GM19240 (cell line): ENCODE data around the gene CRIP1.

Experiments
- DNase-seq: peaks from one replicate; pipeline ENCODE4 v3.0.0; 2011; ENCODE audit warnings: low spot score; ENCODE audit not compliant: insufficient read length

CRIP1 gene

DNA sequence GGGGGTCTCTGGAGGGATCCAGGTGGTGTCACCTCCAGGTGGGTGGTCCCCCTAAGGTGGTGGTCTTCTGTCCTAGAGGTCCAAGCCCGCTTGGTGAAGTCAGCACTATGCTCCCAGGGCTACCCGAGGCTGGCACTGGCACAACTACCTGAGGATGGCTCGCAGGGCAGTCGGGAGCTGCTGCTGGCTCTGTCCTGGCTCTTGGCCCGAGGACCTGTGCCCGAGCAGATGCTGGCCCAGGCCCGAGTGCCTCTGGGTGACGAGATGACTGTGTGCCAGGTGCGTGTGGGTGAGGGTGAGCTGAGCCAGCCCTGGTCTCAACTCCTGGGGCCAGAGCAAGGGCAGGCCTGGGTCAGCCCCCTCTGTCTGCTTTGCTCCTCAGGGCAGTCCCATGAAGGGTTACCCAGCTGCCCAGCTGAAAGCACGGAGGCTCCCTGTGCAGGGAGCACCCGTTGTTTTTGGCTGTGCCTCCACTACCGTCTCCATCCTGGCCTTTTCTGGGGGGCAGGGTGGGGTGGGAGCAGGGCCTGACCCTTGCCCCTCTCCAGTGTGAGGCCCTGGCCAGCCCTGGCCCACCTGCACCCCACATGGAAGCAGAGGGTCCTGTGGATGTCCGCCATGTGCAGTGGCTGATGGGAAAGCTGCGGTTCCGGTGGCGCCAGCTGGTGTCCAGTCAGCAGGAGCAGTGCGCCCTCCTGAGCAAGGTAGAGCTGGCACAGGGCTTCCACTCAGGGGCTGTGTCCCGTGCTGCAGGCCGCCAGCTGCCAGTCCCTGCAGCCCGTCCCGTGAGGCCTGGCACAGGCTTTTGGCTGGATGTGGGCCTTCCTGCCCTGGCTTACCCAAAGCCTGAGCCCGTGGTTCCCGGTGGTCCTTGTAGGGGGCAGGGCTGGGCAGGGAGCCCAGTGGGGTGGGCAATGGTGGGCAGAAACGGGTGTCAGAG is 5.6 kb downstream of the CRIP1 start:
- DNase-seq: no peak

DNA sequence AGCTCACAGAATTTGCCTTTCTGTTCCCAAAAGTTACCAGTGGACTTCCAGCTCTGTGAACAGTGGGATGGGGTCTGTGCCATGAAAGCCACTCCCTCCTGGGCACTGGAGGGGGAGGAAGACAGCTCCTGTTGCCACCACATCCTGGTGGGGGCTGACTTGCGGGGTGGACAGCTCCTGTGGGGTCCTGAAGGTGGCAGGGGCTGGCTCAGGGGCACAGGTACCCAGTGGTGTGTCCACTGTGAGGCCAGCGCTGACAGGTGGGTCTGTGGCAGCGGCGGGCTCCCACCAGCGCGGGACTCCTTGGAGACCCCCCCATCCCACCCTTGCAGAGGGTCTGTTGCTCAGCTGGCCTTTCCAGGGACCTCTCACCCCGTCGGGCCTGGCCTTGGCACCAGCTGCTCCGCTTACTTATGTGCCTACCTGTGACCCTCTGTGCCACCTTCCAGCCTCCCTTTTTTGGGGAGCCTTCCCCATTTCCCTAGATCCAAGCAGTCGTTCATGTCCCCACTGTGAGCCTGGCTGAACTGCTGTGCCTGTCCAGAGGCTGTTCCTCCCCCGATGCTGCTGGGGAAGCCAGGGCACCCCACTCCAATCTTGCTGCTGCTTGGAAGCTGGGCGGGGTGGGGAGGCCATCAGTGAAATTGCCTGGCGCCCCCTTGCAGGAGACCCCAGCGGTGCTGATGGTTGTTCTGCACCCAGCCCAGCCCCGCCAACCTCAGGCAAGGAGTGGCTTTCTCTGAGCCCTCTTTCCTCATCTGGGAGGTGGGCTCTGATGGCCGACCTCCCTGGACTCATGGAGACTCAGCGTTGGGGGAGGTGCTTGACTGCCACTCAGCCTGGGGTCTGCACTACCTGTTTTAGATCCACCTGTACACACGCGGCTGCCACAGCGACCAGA is 6.5 kb downstream of the CRIP1 start:
- DNase-seq: no peak

DNA sequence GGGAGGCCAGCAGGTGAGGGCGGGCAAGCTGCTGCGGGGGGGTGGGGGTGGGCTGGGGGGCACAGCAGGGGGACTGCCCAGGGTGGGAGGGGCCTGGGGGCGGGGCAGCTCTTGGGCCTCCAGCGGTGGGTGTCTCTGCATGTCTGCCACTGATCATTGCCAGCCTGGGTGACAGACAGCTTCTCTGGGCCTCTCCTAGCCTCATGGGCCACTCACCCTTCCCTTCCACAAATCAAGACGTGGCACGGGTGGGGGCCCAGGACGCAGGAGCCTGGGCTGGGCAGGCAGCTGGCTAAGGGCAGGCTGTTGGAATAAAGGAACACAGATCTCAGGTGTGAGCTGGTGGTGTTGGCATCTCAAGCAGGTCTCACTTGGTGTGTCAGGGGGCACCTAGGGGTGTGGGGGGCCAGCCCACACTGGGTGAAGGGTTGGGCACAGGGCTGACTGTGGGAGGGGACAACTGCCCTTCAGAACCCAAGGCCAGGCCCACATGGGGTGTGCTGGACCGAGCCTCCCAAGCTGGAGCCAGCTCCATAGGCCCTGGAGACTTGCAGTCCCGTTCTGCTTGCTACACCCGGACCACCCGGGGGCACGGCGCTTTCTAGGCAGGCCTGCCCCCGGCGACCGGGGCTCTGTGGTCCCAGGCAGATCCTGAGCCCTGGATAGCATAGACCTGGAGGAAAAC is 7.4 kb downstream of the CRIP1 start:
- DNase-seq: no peak

DNA sequence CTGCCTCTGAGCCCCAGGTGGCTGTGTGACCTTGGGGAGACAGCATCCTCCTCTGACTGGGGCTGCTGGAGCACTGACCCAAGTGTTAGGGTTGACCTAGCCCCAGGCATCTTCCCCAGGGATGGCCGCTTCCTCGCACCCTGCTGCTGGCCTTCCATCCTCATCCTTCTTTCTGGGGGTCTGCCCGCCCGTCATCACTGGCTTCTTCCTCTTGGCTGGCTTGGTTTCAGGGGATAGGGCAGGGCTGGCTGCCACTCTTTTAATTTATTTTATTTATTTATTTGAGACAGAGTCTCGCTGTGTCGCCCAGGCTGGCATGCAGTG is 7.9 kb downstream of the CRIP1 start:
- no peak for DNase-seq

DNA sequence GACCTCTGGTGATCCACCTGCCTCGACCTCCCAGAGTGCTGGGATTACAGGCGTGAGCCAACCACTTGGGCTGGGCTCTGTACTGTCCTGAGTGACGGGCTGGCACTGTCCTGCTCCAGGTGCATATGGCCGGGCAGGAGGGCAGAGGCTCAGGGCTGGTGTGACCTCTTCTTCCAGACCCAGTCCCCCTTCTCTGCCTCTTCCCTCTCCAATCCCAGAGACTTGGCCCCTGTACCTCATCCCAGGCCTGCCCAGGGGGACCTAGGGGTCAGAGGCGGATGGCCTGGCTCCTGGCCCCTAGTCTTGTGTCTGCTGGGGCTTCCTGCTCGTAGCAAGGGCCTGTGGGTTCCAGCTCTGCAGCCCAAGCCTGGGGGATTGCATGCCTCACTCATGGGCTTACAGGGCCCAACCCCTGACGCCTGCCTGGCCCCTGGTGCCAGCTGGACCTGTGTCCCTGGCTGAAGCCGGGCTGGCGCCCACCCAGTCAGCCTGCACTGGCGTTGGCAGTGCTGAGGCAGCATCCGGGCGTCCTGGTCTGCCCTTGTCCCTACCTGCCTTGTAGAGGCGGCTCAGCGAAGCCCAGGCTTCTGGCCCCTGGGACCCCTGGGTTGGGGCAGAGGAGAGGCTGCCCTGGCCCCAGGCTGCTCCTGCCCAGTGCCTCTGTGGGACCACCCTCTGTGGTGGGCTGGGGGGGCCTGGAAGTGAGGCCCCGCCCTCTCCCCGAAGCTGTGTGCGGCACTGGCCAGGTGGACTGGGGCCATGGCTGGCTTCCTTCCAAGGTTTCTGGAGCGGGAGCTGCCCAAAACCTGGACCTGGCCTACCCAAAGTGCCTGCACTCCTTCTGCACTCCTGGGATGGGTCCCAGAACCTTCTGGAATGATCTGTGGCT is 8.7 kb downstream of the CRIP1 start:
- DNase-seq: no peak

DNA sequence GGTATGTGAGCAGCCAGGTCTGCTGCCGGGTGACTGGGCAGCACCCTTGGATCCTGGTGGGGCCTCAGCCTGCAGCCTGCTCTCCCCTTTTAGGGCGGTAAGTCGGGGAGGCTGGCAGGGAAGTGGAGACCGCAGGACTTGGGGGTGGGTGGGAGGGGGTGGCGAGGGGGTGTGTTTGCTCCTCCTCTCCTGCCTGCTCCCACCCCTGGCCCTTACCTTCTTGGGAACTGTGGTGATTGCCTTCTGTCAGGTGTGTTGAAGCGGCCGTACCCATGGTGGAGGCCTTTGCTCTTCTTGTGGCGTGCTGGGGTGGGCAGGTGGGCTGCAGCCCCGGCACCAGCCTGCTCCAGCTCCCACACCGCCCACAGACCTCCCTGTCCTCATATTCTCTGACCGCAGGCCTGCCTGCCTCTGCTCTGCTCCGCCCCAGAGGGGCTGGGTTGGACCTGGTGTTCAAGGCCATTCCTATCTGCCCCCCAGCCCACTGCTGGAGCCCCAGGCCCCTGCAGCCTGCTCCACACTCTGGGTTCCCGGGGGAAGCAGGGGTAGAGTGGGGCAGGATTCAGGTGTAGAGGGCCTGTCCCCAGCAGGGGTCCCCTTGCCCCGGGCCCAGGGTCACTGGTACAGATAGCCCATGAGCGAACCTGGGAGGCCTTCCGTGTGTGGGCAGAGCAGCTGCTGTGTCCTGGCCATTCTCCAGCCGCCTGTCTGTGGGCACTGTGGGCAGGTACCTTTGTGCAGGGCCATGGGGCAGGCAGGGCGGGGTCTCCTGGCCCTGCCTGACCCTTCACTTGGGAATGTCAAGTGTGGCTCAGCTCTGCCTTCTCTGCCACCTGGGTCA is 9.5 kb downstream of the CRIP1 start:
- no peak for DNase-seq

DNA sequence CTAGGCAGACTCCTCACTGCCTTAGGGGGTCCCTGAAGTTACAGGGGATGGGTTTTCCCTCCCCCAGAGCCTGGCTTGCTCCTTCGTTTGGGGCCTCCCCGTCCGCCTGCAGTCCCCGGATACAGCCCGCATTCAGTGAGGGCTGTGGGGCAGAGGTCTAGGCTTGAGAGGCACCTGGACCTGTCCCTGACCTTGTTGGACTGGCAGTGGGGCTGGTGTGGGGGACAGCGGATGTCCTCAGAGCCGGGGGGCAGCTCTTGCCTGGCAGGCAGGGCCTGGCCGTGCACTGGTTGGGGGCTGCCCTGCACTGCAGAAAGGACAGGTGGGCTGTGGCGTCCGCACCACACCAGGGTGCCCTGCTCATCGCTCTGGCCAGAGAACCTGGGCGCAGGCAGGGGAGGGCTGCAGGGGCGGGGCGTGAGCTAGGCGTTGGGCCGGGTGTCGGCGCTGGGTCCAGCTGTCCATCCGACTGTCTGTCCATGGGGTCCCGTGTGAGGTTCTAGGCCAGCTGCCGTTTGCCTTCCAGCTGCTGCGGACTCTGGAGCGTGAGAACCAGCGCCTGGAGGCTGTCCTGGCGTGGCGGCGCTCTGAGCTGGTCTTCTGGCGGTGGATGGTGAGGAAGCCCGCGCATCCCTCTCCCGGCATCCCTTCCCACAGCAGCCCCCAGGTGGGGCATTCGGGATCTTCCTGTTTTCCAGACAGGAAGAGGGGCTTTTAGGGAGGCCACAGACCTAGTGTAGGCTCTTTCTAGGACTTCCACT is 10.3 kb downstream of the CRIP1 start:
- no peak for DNase-seq

DNA sequence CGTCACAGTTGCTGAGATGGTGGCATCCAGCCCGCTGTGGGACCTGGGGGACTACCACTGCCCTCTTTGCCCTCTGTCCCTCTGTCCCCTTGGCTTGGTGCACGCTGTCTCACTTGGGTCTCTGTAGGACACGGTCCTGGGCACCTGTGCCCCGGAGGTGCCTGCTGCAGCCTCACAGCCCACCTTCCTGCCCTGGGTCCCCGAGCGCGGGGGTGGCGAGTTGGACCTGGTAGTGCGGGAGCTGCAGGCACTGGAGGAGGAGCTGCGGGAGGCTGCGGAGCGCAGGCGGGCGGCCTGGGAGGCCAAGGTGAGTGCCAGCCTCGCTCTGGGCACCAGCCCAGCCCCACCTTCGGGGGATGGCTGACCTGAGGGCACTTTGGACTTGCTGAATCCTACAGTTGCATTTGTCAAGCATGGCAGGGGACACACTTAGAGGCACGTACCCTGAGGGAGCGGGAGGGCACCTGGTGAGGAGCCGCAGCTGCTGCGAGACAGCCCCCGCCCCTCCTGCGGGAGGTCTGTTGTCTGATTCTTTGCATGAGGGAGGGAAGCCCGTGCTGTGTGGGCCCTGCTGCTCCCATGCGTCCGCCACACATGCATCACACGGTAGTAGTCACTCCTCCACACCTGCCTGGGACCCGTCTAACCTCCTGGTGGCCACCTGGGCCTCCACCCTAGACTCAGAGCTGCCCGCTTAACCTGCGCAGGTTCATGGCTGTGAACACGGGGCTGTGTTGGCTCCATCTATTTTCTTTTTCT is 11.2 kb downstream of the CRIP1 start:
- DNase-seq: no peak

DNA sequence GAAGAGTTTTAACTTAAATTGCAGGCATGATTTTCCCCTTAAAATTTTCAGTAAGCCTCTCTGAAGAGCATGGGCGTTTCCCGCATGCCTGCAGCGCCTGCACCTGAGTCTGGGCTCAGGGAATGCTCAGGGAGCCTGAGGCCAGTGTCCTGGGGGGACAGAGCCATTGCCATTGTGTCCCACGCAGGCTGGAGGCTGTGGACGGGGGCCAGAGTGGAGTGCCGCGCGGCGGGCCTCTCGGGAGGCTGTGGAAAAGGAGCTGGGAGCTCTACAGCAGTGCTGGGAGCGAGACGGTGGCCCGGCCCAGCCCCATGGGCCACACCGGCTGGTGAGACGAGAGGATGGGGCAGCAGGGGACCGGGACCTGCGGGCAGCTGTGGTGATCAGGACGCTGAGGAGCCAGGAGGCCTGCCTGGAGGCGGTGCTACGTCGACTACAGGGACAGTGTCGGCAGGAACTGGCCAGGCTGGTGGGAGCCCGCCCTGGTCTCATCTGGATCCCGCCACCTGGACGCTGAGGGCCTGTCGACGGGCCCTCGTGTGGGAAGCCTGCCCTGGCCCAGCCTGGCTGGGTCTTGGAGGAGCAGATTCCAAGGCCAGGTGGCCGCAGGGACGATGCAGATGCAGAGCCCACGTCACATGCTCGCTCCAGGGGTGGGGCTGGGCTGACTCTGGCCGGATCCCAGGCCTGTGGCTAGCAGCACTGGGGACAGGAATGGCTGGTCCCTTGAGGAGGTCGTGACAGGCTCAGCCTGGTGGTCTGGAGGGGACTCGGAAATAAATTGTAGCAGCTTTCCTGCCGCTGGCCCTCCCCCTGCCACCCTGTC is 12.0 kb downstream of the CRIP1 start:
- no peak for DNase-seq

DNA sequence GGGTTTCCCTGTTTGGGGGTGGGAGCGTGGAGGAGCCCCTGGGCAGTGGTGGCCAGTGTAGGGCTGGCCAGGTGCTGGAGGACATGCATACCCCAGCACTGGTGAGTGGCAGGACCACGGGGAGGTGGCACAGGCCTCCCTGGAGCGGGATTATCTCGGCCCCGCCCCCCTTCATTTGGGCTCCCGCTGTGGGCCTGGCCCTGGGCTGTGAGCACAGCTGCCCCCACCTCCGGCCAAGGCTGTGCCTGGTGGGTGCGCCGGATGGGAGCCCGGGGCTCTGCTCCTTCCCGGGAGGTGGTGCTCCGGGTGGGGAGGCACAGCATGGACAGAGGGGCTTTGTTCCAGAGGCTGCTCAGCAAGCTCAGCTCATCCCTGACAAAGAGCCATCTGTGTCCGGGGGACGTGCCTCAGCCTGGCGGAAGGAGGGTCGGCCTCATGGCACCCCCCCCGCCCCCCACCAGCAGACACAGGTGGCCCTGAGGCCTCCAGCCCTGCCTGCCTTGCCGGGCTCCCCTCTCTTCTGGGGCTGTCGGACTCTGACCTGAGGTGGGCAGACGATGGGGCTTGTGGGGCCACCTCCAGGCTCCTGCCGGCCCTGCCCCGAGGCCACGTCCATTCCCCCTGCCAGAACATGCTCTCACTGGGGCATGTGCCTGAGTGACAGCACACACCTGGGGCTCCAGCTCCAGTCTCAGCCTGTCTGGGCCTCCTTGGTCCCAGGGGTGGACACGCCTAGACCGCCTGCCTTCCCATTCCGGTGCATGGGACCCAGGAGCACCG is 12.8 kb downstream of the CRIP1 start:
- DNase-seq: no peak

DNA sequence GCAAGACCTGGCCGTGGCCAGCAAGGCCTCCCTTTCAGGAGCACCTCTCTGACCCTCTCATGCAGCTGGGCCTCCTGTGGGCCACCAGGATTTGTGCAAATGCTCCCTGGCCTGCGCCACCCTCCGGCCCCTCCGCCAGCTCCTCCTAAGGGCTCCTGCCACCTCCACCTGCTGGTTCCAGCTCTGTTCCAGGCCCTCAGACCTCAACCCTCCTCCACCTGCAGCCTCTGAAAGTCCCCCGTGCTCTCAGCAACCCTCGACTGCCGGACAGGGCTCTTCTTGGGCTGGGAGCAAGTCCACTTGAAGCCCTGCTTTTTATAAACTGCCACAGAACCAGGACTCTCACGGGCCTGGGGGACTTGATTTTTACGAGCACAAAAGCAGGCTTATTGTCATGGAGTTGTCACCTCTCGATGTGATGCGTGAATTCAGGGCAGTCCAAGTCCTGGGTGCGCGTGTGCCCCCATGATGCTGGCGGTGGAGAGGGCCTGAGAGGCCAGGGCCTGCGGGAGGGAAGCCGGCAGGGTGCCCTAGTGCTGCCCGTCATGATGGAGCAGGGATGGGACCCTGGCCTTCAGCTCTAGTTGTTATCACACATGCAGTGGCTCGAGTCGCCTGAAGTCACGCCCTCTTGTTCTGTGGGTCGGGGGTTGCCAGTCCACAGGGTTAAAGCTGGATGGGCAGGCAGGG is 13.5 kb downstream of the CRIP1 start:
- DNase-seq: no peak

DNA sequence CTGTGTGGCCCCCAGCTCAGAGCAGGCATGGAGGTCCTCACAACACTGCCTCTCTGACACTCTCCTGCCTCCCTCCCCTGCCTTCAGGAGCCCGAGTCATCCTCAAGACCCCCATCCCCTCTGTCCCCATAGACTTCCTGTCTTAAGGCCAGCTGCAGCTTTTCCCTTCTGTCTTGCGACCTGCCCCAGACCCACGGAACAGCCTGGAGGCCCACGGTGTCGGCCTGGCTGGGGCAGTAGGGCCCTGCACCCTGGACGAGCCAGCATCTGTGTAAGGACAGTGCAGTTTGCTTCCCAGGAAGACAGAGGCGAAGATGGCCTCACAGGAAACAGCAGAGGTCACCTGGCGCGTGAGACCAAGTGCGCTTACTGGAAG is 14.0 kb downstream of the CRIP1 start:
- no peak for DNase-seq

DNA sequence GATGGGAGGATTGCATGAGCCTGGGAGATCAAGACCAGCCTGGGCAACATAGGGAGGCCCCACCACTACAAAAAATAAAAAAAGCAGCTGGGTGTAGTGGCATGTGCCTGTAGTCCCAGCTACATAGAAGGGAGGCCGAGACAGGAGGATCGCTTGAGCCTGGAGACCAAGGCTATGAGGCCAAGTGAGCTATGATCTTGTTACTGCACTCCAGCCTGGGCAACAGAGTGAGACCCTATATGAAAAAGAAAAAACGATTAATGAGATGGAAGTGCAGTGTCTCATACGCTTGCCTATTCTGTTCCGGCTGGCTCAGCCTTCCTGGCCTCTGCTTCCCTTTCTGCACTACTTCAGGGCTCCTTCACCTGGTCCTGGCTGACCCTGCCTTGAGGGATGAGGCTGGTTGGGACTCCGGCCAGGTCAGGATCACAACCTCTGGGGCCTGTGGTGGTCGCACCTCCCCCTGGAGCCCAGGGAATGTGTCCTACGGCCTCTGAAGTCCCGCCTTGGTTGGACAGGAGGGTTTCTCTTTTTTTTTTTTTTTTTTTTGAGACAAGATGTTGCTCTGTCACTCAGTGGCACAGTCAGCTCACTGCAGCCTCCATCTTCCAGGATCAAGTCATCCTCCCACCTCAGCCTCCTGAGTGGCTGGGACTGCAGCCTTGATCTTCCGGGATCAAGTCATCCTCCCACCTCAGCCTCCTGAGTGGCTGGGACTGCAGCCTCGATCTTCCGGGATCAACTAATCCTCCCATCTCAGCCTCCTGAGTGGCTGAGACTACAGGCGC is 15.0 kb downstream of the CRIP1 start:
- DNase-seq: no peak

DNA sequence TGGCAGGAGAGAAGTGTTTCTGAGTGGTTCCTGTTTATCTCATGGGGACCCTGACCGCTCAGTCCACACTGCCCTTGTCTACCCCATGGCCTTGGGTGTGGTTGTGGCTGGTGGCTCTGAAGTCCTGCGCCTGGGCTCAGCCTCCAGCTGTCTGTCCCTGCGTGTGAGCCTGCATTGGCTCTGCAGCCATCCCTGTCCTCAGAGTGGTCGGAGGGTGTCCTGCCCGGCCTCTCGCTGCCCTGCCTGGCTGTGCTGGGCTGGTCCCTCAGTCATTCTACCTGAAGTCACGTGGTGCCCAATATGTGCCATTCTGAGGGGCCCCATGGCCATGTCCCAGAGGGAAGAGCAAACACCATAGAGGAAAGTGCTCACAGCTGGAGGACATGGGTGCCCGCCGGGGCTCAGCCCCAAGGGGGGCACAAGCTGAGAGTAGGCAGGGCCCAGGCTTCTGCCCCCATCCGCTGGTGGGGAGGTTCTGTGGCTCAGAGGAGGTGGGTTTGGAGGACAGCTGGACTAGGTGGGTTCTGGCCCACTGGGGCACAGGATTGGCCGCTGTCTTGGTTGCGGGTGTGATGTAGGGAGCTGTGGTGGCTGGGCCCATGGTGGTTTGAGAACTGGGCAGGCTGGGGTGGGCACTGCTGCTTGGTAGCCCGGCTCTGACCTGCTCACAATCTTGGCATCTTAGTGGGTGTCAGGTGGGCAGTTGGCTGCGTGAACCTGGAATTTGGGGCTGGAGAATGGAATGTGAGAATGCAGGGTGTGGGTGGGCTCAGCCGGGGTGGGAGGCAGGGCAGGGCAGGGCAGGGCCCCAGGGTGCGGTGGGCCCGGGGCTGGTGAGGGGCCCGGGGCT is 16.0 kb downstream of the CRIP1 start:
- DNase-seq: no peak

DNA sequence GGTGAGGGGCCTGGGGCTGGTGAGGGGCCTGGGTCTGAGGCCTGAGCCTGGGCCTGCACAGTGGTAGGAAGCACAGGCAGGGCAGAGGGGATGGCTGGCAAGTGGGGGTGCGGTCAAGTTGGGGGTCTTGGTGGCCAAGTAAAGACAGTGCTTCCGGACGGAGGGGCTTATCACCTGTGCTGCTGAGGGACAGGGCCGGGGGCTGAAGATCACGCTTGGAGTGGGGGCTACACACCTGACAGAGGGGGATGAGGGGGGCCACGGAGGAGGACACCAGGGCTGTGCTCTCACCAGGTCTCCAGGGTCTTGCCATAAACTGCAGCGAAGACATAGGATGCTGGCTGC is 16.6 kb downstream of the CRIP1 start:
- DNase-seq: no peak
